WTC11 (cell line): ENCODE measurements around the gene ILDR2. TPM values are rescaled to one million over a fixed set of nuclear protein-coding genes. Genes with fewer than 3 reads are reported as not detected.

Experiments used
- ATAC-seq: fragments of 200-7000 bp; cut with Tn5 transposase; 2 replicates; pipeline ENCODE4 v1.10.0; 2021; ENCODE audit warnings: mild to moderate bottlenecking, moderate library complexity
- CTCF ChIA-PET: fragments of 300-600 bp; sonication (Branson Sonifier 250); formaldehyde crosslinking; loops from one replicate; lab custom pipeline; 2021; ENCODE audit warnings: antibody characterized with exemption; lab: Charles Lee
- POLR2A ChIA-PET: fragments of 350-600 bp; sonication (Branson Sonifier 250); formaldehyde crosslinking; loops from one replicate; lab custom pipeline; 2021; ENCODE audit warnings: antibody characterized with exemption; lab: Charles Lee
- DNase-seq: peaks from one replicate; pipeline ENCODE4 v3.0.0; 2021; ENCODE audit warnings: low spot score
- H3K27ac Mint-ChIP-seq: 2 replicates; pipeline ENCODE4 v1.8.0; 2021; ENCODE audit warnings: mixed read lengths
- H3K27me3 Mint-ChIP-seq: 2 replicates; pipeline ENCODE4 v1.8.0; 2021; ENCODE audit warnings: low read depth, mild to moderate bottlenecking, moderate library complexity, mixed read lengths
- H3K36me3 Mint-ChIP-seq: 2 replicates; pipeline ENCODE4 v1.8.0; 2021; ENCODE audit warnings: mixed read lengths
- H3K4me1 Mint-ChIP-seq: 2 replicates; pipeline ENCODE4 v1.8.0; 2022; ENCODE audit warnings: mixed read lengths
- H3K4me3 Mint-ChIP-seq: 2 replicates; pipeline ENCODE4 v1.8.0; 2021; ENCODE audit warnings: mild to moderate bottlenecking, moderate library complexity, mixed read lengths
- H3K9me3 Mint-ChIP-seq: 2 replicates; pipeline ENCODE4 v1.8.0; 2021; ENCODE audit warnings: mixed read lengths
- ATF1 ChIP-seq: sonication (generic); formaldehyde crosslinking; IDR thresholded peaks from 2 replicates; pipeline ENCODE4 v1.8.1; 2023; ENCODE audit warnings: mild to moderate bottlenecking, moderate library complexity, missing genetic modification reagents
- ATF2 ChIP-seq: sonication (generic); formaldehyde crosslinking; IDR thresholded peaks from 2 replicates; pipeline ENCODE4 v1.8.1; 2022; ENCODE audit warnings: low read depth, missing genetic modification reagents, borderline replicate concordance
- CTCF ChIP-seq: fragments of 200-600 bp; IDR thresholded peaks from 2 replicates; pipeline ENCODE4 v1.8.0; 2022; ENCODE audit warnings: antibody characterized with exemption
- EMX1 ChIP-seq: fragments of 250-450 bp; sonication (Bioruptor Pico); IDR thresholded peaks from 2 replicates; pipeline ENCODE4 v1.8.0; 2021; ENCODE audit warnings: mild to moderate bottlenecking
- ESRRA ChIP-seq: sonication (generic); formaldehyde crosslinking; IDR thresholded peaks from 2 replicates; pipeline ENCODE4 v1.8.1; 2022; ENCODE audit warnings: mild to moderate bottlenecking, missing genetic modification reagents, borderline replicate concordance
- ETV6 ChIP-seq: sonication (generic); formaldehyde crosslinking; IDR thresholded peaks from 2 replicates; pipeline ENCODE4 v1.8.1; 2022; ENCODE audit warnings: mild to moderate bottlenecking, missing genetic modification reagents
- FOXJ3 ChIP-seq: sonication (generic); formaldehyde crosslinking; IDR thresholded peaks from 2 replicates; pipeline ENCODE4 v1.9.0; 2021; ENCODE audit warnings: missing genetic modification reagents, mild to moderate bottlenecking, borderline replicate concordance
- GRHL2 ChIP-seq: fragments of 250-450 bp; sonication (Bioruptor Pico); IDR thresholded peaks from 2 replicates; pipeline ENCODE4 v1.8.0; 2022; ENCODE audit warnings: mild to moderate bottlenecking, moderate library complexity; ENCODE audit not compliant: insufficient replicate concordance, severe bottlenecking
- MAX ChIP-seq: sonication (generic); formaldehyde crosslinking; IDR thresholded peaks from 2 replicates; pipeline ENCODE4 v1.8.0; 2022; ENCODE audit warnings: mild to moderate bottlenecking, missing genetic modification reagents
- MYBL2 ChIP-seq: sonication (generic); formaldehyde crosslinking; IDR thresholded peaks from 2 replicates; pipeline ENCODE4 v1.8.1; 2023; ENCODE audit warnings: mild to moderate bottlenecking, moderate library complexity, missing genetic modification reagents
- NFATC4 ChIP-seq: fragments of 250-450 bp; sonication (Bioruptor Pico); IDR thresholded peaks from 2 replicates; pipeline ENCODE4 v1.9.0; 2021; ENCODE audit warnings: mild to moderate bottlenecking
- NFE2L1 ChIP-seq: sonication (generic); formaldehyde crosslinking; IDR thresholded peaks from 2 replicates; pipeline ENCODE4 v1.8.1; 2023; ENCODE audit warnings: missing genetic modification reagents
- NR3C1 ChIP-seq: sonication (generic); formaldehyde crosslinking; conservative IDR thresholded peaks from 2 replicates; pipeline ENCODE4 v1.8.1; 2023; ENCODE audit warnings: low read depth, mild to moderate bottlenecking, missing genetic modification reagents
- RELA ChIP-seq: sonication (generic); formaldehyde crosslinking; IDR thresholded peaks from 2 replicates; pipeline ENCODE4 v1.8.1; 2022; ENCODE audit warnings: missing genetic modification reagents, mild to moderate bottlenecking, borderline replicate concordance
- RORB ChIP-seq: fragments of 250-450 bp; sonication (Bioruptor Pico); IDR thresholded peaks from 2 replicates; pipeline ENCODE4 v1.9.0; 2021; ENCODE audit warnings: mild to moderate bottlenecking
- SMAD4 ChIP-seq: sonication (generic); formaldehyde crosslinking; IDR thresholded peaks from 2 replicates; pipeline ENCODE4 v1.8.0; 2022; ENCODE audit warnings: mild to moderate bottlenecking, missing genetic modification reagents
- SOX15 ChIP-seq: fragments of 250-450 bp; sonication (Bioruptor Pico); IDR thresholded peaks from 2 replicates; pipeline ENCODE4 v1.9.0; 2021; ENCODE audit warnings: mild to moderate bottlenecking
- SP1 ChIP-seq: sonication (generic); formaldehyde crosslinking; conservative IDR thresholded peaks from 2 replicates; pipeline ENCODE4 v1.8.1; 2022; ENCODE audit warnings: missing genetic modification reagents
- TEAD4 ChIP-seq: sonication (generic); formaldehyde crosslinking; IDR thresholded peaks from 2 replicates; pipeline ENCODE4 v1.8.0; 2022; ENCODE audit warnings: mild to moderate bottlenecking, missing genetic modification reagents
- ZMAT4 ChIP-seq: fragments of 250-450 bp; sonication (Bioruptor Pico); IDR thresholded peaks from 2 replicates; pipeline ENCODE4 v1.9.0; 2021; ENCODE audit warnings: mild to moderate bottlenecking
- ZNF121 ChIP-seq: sonication (generic); formaldehyde crosslinking; IDR thresholded peaks from 2 replicates; pipeline ENCODE4 v1.8.0; 2023; ENCODE audit warnings: missing genetic modification reagents
- ZNF138 ChIP-seq: sonication (generic); formaldehyde crosslinking; conservative IDR thresholded peaks from 2 replicates; pipeline ENCODE4 v1.8.1; 2022; ENCODE audit warnings: mild to moderate bottlenecking, moderate library complexity, missing genetic modification reagents
- ZNF219 ChIP-seq: sonication (generic); formaldehyde crosslinking; IDR thresholded peaks from 2 replicates; pipeline ENCODE4 v1.8.0; 2023; ENCODE audit warnings: missing genetic modification reagents, mild to moderate bottlenecking, borderline replicate concordance
- ZNF281 ChIP-seq: sonication (generic); formaldehyde crosslinking; IDR thresholded peaks from 2 replicates; pipeline ENCODE4 v1.8.0; 2023; ENCODE audit warnings: mild to moderate bottlenecking, missing genetic modification reagents
- ZNF512 ChIP-seq: sonication (generic); formaldehyde crosslinking; IDR thresholded peaks from 2 replicates; pipeline ENCODE4 v1.8.1; 2022; ENCODE audit warnings: missing genetic modification reagents, borderline replicate concordance
- total RNA-seq: library from RNA; stranded (reverse); gene quantifications from 3 replicates; pipeline ENCODE4 v1.2.3, GENCODE V29; 2021

The ILDR2 gene
- total RNA-seq, 1 experiment from 2014 or later = 1.6 TPM

- TF ChIP-seq ZNF281 (CRISPR knock-in tag) (no peak), NFATC4 (CRISPR knock-in tag) (no peak), ZNF121 (CRISPR knock-in tag) (no peak), SMAD4 (CRISPR knock-in tag) (no peak), ESRRA (CRISPR knock-in tag) (no peak), MAX (CRISPR knock-in tag) (no peak), ZNF512 (CRISPR knock-in tag) (no peak), CTCF (no peak)
Observed at GRCh38 chr1:166974647-166975345, 544 bp downstream of the ILDR2 start (continued).

GRCh38 chr1:166972826-166973225 is 2.5 kb downstream of the ILDR2 start:
- Mint-ChIP-seq H3K27ac (no peak overlapping the region), H3K4me1 (peaks cover 24% of the 10 kb centered on the region), H3K36me3 (no peaks in the 10 kb centered on the region), H3K9me3 (no peaks in the 10 kb centered on the region), H3K4me3 (no peak overlapping the region), H3K27me3 (peaks cover 79% of the 10 kb centered on the region)
- ChIA-PET POLR2A (no interaction called here), CTCF (interaction anchor here (0.6 to 1.5 kb wide), 2 partner anchors 62 to 84 kb away, joined by 3 to 4 read pairs; no protein-coding TSS in a partner anchor)
- ATAC-seq (no peak), DNase-seq (no peak)
- TF ChIP-seq EMX1 (CRISPR knock-in tag) = no peak
- no peak for TF ChIP-seq RORB (CRISPR knock-in tag)
- no peak for TF ChIP-seq ATF1 (CRISPR knock-in tag)
- no peak for TF ChIP-seq ETV6 (CRISPR knock-in tag)
- no peak for TF ChIP-seq SP1
- no peak for TF ChIP-seq ZMAT4

- peaks cover 24% of the 10 kb centered on the region for H3K4me1 Mint-ChIP-seq
- H3K9me3 Mint-ChIP-seq = no peaks in the 10 kb centered on the region
- ChIA-PET POLR2A (no interaction called here), CTCF (interaction anchor here (1.5 kb wide), 1 partner anchor 85 kb away, joined by 4 read pairs; no protein-coding TSS in a partner anchor)
- no peaks in the 10 kb centered on the region for H3K36me3 Mint-ChIP-seq
- ATAC-seq (no peak), DNase-seq (no peak)
- H3K4me3 Mint-ChIP-seq = no peak overlapping the region
- H3K27ac Mint-ChIP-seq = no peak overlapping the region
- H3K27me3 Mint-ChIP-seq = peaks cover 72% of the 10 kb centered on the region
- TF ChIP-seq NFE2L1 (no peak), TEAD4 (CRISPR knock-in tag) (no peak), RELA (CRISPR knock-in tag) (no peak), FOXJ3 (CRISPR knock-in tag) (no peak), ZNF512 (CRISPR knock-in tag) (no peak), NR3C1 (CRISPR knock-in tag) (no peak), ZNF219 (CRISPR knock-in tag) (no peak), GRHL2 (no peak), MYBL2 (CRISPR knock-in tag) (no peak), SOX15 (CRISPR knock-in tag) (no peak), ATF2 (CRISPR knock-in tag) (no peak), ZNF138 (no peak)
Observed at GRCh38 chr1:166972193-166972592, 3.1 kb downstream of the ILDR2 start.
